Natural killer cell (primary cell): ENCODE results near the gene PKD2L1. TPM values are rescaled to one million over a fixed set of nuclear protein-coding genes. Genes with fewer than 3 reads are reported as not detected.

ENCODE experiments used
- ATAC-seq, 3 donors: fragments of 150-1000 bp in 2 of 3; fragments of 200-7000 bp in 1 of 3; cut with Tn5 transposase; 1 replicate in 1 of 3; 2 replicates in 2 of 3; pipeline ENCODE4 v1.10.0; 2021; ENCODE audit warnings: mild to moderate bottlenecking in 2 of 3, moderate library complexity in 2 of 3
- DNase-seq, 2 donors: peaks; one replicate each; pipeline versions ENCODE4 v3.0.0 to v3.0.0-alpha.2; 2013 to 2021; ENCODE audit warnings: mixed read lengths in 1 of 2
- H3K27ac ChIP-seq: one replicate; pipeline ENCODE4 v1.5.1; 2013; ENCODE audit warnings: mild to moderate bottlenecking, low read length
- H3K27me3 ChIP-seq: one replicate; pipeline ENCODE4 v1.6.1; 2013; ENCODE audit warnings: low read length; ENCODE audit not compliant: control insufficient read depth, insufficient read depth
- H3K36me3 ChIP-seq: one replicate; pipeline ENCODE4 v1.6.1; 2013; ENCODE audit warnings: low read length; ENCODE audit not compliant: control insufficient read depth, insufficient read depth
- H3K4me1 ChIP-seq: one replicate; pipeline ENCODE4 v1.6.1; 2013; ENCODE audit warnings: low read length; ENCODE audit not compliant: control insufficient read depth, insufficient read depth
- H3K4me3 ChIP-seq: one replicate; pipeline ENCODE4 v1.5.1; 2013; ENCODE audit warnings: low read length
- H3K9me3 ChIP-seq: one replicate; pipeline ENCODE4 v1.6.1; 2013; ENCODE audit warnings: low read length; ENCODE audit not compliant: control insufficient read depth, insufficient read depth
- H3K27ac Mint-ChIP-seq, 2 donors: one replicate each; pipeline ENCODE4 v1.8.0; 2022; ENCODE audit warnings: mild to moderate bottlenecking in 2 of 2, mixed read lengths in 2 of 2, moderate library complexity in 1 of 2
- H3K27me3 Mint-ChIP-seq, 2 donors: one replicate each; pipeline ENCODE4 v1.8.0; 2022; ENCODE audit warnings: low read depth in 2 of 2, mixed read lengths in 2 of 2
- H3K36me3 Mint-ChIP-seq: one replicate; pipeline ENCODE4 v1.8.0; 2022; ENCODE audit warnings: mixed read lengths
- H3K4me1 Mint-ChIP-seq, 2 donors: one replicate each; pipeline ENCODE4 v1.8.0; 2022; ENCODE audit warnings: mixed read lengths in 2 of 2
- H3K4me3 Mint-ChIP-seq: one replicate; pipeline ENCODE4 v1.8.0; 2022; ENCODE audit warnings: mild to moderate bottlenecking, moderate library complexity, mixed read lengths
- H3K9me3 Mint-ChIP-seq, 2 donors: one replicate each; pipeline ENCODE4 v1.8.0; 2022; ENCODE audit warnings: mixed read lengths in 2 of 2
- CTCF ChIP-seq: fragments of 200-600 bp; IDR thresholded peaks from one replicate; pipeline ENCODE4 v1.8.0; 2022; ENCODE audit warnings: antibody characterized with exemption
- WGBS: methylation state at CpG from one replicate; pipeline ENCODE4 v1.1.7; 2013; ENCODE audit warnings: missing lambda C conversion rate; ENCODE audit not compliant: insufficient coverage; 5-methylcytosine and 5-hydroxymethylcytosine counted together
- intact Hi-C: fragments of 100-400 bp; cut with micrococcal nuclease; formaldehyde crosslinking; loops from one replicate; pipeline ENCODE4 v1.14.2; 2022
- total RNA-seq, 4 donors: library from RNA; stranded (reverse); fragments of 120-200 nt in 1 of 4; gene quantifications; one replicate each; pipeline versions ENCODE4 v1.2.3 to v1.2.4, GENCODE V29; 2013 to 2022

PKD2L1 gene
- total RNA-seq, 3 donors from 2014 or later (not counting 1 experiment from before 2014, with no cell fraction given), result not detected

DNA sequence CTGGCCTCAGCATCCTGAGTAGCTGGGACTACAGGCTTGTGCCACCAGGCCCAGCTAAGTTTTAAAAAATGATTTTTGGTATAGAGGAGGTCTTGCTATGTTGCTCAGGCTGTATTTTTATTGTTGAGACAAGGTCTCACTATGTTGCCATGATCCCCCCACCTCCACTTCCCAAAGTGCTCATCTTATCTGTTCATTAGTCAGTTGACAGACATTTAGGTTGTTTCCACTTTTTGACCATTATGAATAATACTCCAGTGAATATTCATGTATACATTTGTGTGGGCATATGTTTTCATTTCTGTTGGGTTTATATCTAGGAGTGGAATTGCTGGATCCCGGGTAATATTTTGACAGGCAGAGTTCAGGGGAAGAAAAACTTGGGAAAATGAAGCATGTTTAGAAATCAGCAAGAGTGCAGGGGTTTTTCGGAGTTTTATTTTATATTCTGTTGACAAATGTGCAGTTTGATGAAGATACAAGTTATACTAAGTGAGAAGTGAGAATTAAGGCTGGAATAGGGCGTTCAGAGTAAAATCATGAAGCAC, 14.3 kb upstream of the PKD2L1 start:
- Mint-ChIP-seq H3K36me3 (no peaks in the 10 kb centered on the region), H3K4me3 (peak overlapping the region; percentile 21), H3K27ac (peak overlapping the region in 1 of 2 donors; percentile 3), H3K27me3 (peaks cover 0 to 5% of the 10 kb centered on the region in 2 donors), H3K9me3 (no peaks in the 10 kb centered on the region), H3K4me1 (peaks cover 22 to 31% of the 10 kb centered on the region in 2 donors)
- Histone ChIP-seq H3K36me3 (no peaks in the 10 kb centered on the region), H3K4me3 (no peak overlapping the region), H3K4me1 (peaks cover 25% of the 10 kb centered on the region), H3K27me3 (no peaks in the 10 kb centered on the region), H3K9me3 (no peaks in the 10 kb centered on the region), H3K27ac (no peak overlapping the region)
- intact Hi-C loops, result loop anchor here (5.0 kb wide), 1 partner anchor 48 kb away; no protein-coding TSS in a partner anchor
- 66% methylated on average over 3 of the region's 3 CpGs for WGBS
- ATAC-seq (no peak), DNase-seq (no peak)
- no peak for TF ChIP-seq CTCF

DNA sequence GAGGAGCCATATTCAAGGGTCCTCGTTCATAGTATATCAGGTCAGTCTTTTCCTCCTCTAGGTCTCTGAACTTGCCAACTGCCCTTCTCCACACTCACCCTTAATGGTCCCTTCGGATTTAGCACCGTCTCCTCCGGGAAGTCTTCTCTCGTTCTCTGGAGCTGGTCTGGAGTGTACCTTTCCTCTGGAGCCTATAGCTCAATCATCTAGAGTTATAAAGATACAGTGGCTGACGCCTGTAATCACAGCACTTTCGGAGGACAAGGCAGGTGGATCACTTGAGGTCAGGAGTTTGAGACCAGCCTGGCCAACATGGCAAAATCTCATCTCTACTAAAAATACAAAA, 12.6 kb upstream of the PKD2L1 start:
- intact Hi-C loops, result loop anchor here (1.0 to 5.0 kb wide), 2 partner anchors 50 to 91 kb away; no protein-coding TSS in a partner anchor
- H3K4me3 ChIP-seq, result no peak overlapping the region
- Mint-ChIP-seq H3K27me3 (peaks cover 0 to 5% of the 10 kb centered on the region in 2 donors), H3K4me1 (peaks cover 13 to 26% of the 10 kb centered on the region in 2 donors), H3K9me3 (no peaks in the 10 kb centered on the region), H3K27ac (no peak overlapping the region), H3K36me3 (no peaks in the 10 kb centered on the region), H3K4me3 (no peak overlapping the region)
- no peak for DNase-seq
- H3K27me3 ChIP-seq, result no peaks in the 10 kb centered on the region
- WGBS, result 87% methylated on average over 7 of the region's 7 CpGs
- peaks cover 24% of the 10 kb centered on the region for H3K4me1 ChIP-seq
- H3K27ac ChIP-seq, result no peak overlapping the region
- H3K36me3 ChIP-seq, result no peaks in the 10 kb centered on the region
- TF ChIP-seq CTCF, result no peak
- H3K9me3 ChIP-seq, result no peaks in the 10 kb centered on the region
- no peak for ATAC-seq

DNA sequence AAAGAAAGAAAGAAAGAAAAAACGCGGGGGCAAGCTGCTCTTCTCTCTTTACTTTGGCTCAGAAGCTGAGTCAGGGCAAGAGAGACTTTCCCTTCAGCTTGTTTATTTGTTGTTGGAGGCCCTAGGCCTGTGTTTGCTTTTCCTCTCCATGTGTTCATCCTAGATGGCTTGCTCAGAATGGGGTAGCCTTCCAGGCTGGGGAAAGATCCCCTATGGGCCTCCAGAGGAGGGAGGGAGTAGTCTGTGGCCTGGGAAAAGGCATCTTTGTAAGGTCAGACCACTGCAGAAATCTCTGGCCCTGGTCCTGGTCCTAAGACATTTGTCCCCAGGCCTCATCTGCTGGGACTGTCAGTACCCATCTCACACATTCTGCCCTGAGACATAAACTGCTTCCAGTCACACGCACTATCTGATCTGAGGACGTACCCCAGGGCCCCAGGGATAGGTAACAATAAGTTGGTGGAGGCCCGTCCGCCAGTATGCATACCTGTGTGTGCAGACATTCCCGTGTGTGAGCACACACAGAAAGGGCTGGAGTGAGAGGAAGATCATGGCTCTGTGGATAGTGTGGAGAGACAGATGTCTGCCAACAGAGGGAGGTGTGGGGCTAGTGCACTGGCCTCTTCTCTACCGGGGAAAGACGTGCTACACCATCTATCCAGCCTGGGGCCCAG, 12.1 kb upstream of the PKD2L1 start:
- no peaks in the 10 kb centered on the region for H3K9me3 ChIP-seq
- 68% methylated on average over 9 of the region's 9 CpGs for WGBS
- H3K4me3 ChIP-seq, result no peak overlapping the region
- H3K36me3 Mint-ChIP-seq, result no peaks in the 10 kb centered on the region
- H3K27ac ChIP-seq, result no peak overlapping the region
- DNase-seq (peak in 1 of 2 donors; percentile 71), ATAC-seq (peak in 2 of 3 donors; percentile 23 to 24)
- peaks cover 0 to 5% of the 10 kb centered on the region in 2 donors for H3K27me3 Mint-ChIP-seq
- H3K36me3 ChIP-seq, result no peaks in the 10 kb centered on the region
- H3K27me3 ChIP-seq, result no peaks in the 10 kb centered on the region
- peak; percentile 49 for TF ChIP-seq CTCF
- intact Hi-C loops, result loop anchor here (1.0 to 5.0 kb wide), 2 partner anchors 50 to 91 kb away; no protein-coding TSS in a partner anchor
- H3K9me3 Mint-ChIP-seq, result no peaks in the 10 kb centered on the region
- H3K27ac Mint-ChIP-seq, result no peak overlapping the region
- H3K4me1 ChIP-seq, result peaks cover 19% of the 10 kb centered on the region
- H3K4me3 Mint-ChIP-seq, result no peak overlapping the region
- H3K4me1 Mint-ChIP-seq, result peaks cover 8 to 21% of the 10 kb centered on the region in 2 donors
